Sigmoid colon (tissue), 4 donors: Measurements from ENCODE around the gene FGF9.

Experiments
- EP300 ChIP-seq, 4 donors: sonication (generic); formaldehyde crosslinking; IDR thresholded peaks; one replicate each; pipeline ENCODE4 v1.6.1; 2017; ENCODE audit warnings: antibody characterized with exemption in 4 of 4
- POLR2AphosphoS5 ChIP-seq, 4 donors: sonication (generic); formaldehyde crosslinking; IDR thresholded peaks; one replicate each; pipeline ENCODE4 v1.6.1; 2017; ENCODE audit warnings: antibody characterized with exemption in 4 of 4
- TF ChIP-seq, protein P1 (sequence below), 4 experiments: fragments of 450-650 bp in 3 of 4; fragments of 200-600 bp in 1 of 4; IDR thresholded peaks; one replicate each; pipeline ENCODE4 v1.5.1; 2016 to 2019; ENCODE audit warnings: antibody characterized with exemption in 4 of 4, mild to moderate bottlenecking in 3 of 4, moderate library complexity in 2 of 4

DNA sequence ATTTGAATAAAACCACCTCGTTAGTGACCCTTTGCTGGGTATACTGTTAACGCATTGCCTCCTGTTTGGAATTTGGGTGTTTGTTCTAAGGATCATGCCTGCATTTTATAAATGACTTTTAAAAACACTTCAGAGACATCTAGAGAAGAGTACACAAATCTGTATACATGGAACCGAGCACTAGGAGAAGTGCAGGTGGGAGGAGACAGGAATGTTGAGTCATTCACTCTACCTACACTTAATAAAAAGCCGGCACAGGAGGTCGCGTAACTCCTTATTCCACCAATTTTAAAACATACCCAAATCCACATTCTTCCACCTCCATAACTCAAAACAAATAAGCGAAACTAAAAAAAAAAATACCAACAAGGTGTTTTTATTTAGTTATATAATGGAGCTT lies 48.6 kb downstream of the FGF9 start:
- TF ChIP-seq, protein P1, sequence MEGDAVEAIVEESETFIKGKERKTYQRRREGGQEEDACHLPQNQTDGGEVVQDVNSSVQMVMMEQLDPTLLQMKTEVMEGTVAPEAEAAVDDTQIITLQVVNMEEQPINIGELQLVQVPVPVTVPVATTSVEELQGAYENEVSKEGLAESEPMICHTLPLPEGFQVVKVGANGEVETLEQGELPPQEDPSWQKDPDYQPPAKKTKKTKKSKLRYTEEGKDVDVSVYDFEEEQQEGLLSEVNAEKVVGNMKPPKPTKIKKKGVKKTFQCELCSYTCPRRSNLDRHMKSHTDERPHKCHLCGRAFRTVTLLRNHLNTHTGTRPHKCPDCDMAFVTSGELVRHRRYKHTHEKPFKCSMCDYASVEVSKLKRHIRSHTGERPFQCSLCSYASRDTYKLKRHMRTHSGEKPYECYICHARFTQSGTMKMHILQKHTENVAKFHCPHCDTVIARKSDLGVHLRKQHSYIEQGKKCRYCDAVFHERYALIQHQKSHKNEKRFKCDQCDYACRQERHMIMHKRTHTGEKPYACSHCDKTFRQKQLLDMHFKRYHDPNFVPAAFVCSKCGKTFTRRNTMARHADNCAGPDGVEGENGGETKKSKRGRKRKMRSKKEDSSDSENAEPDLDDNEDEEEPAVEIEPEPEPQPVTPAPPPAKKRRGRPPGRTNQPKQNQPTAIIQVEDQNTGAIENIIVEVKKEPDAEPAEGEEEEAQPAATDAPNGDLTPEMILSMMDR (IDR thresholded peaks at IDR 0.05), result no peak
- TF ChIP-seq POLR2AphosphoS5 (IDR thresholded peaks at IDR 0.05), result no peak
- TF ChIP-seq EP300 (IDR thresholded peaks at IDR 0.05), result no peak
